HG03196 (cell line): ENCODE data around the gene CFAP126.
"Not testable (repeated sequence)": the region's sequence is repeated elsewhere in the genome, so short reads cannot be mapped to it uniquely, and the experiment has no call there.

Source experiments
- ATAC-seq: cut with Tn5 transposase; IDR thresholded peaks from one replicate; pipeline ENCODE4 v1.9.1; 2021; ENCODE audit not compliant: unreplicated experiment

CFAP126 gene

GRCh38 chr1:161367684-161368400, at the start of gene CFAP126:
Gene CFAP126 (minus strand): TSS chr1:161367876. CDS start chr1:161367868, 8 bp downstream.
- ATAC-seq, result peak; percentile 77

- ATAC-seq, result not testable (repeated sequence)
Observed at GRCh38 chr1:161413050-161413449, 45.4 kb upstream of the CFAP126 start.

DNA sequence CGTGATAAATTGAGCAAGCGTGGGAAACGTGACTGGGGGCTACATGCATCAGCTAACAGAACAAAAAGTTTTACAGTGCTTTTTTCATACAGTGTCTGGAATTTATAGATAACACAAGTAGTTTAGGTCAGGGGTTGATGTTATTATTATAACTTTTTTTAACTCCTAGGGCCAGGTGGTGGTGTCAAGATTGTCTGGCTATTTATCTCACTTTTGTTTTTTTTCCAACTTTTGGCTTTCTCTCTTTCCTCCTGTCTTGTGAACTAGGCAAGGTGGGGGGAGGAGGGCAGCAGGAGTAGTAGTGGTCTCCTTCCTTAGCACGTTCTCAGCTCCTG, 42.9 kb upstream of the CFAP126 start:
- not testable (repeated sequence) for ATAC-seq

DNA sequence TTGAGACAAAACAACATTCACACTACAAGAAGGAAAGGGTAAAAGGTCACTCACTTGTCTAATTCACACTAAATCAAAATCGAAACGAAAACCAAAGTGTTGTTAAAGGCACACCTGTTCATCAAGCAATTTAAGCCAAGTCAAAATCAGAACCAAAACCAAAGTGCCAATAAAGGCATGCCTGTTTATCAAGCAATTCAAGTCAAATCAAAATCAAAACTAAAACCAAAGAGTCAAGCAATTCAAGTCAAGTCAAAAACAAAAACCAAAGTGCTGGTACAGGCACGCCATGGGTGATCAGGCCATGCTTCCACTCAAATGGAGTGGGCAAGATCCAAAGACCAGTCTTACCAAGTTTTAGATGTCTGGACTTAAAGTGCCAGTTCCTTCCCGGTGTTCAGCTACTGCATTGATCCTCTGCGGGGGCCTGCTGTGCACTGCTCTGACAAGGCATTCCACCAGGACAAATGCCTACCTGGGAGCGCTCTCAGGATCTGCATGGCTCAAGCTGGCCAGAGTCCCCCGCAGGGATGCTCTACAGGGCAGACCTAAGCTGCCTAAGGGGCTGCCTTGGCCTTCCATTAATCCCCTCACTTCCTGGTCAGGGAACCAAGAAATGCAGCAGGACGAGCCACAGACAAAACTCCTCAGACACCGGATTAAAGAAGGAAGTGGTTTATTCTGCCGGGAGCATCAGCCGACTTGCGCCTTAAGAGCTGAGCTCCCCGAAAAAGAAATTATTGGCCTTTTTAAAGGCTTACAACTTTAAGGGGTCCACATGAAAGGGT, 42.4 kb upstream of the CFAP126 start:
- not testable (repeated sequence) for ATAC-seq

- no peak for ATAC-seq
Observed at GRCh38 chr1:161408429-161409052, 40.9 kb upstream of the CFAP126 start.

- ATAC-seq, result no peak
Observed at GRCh38 chr1:161407451-161407985, 39.8 kb upstream of the CFAP126 start.

- not testable (repeated sequence) for ATAC-seq
Observed at GRCh38 chr1:161406551-161406950, 38.9 kb upstream of the CFAP126 start.

GRCh38 chr1:161404051-161404597, 36.4 kb upstream of the CFAP126 start:
- no peak for ATAC-seq

DNA sequence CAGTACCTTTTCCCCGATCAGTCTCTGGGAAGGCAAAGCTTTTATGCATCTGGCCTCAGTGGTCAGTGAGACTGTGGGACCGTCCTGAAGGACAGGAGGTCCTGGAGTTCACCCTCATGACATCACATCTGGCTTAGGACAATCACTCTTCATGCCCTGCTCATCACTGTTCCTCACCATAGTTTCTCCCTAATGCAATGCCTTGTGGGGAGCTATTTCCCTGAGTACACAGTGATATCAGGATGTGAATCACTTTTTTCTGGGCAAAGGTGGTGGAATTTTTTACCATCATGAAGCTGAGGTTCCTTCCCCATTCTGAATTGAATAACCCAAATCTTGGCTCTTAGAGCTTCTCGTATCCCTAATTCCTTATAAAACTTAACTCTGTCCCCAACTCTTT, 34.8 kb upstream of the CFAP126 start:
- ATAC-seq, result no peak

- peak; percentile 76 for ATAC-seq
Observed at GRCh38 chr1:161399257-161399998, 31.8 kb upstream of the CFAP126 start.

DNA sequence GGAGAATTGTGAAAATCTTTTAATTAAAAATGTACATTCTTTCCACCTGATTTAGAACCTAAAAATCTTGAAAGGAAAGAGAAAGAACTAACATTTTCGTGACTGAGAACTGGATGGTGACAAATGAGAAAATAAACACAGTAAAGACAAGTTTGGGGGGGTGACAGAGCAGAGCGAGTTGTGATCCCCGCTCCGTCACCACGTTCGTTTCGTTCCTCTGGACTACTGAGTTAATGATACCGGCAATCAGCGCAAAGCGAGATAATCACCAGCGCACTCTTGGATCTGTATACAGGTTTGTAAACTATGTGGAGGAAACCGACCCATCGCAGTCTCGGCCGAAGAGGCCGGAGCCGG, 31.2 kb upstream of the CFAP126 start:
- no peak for ATAC-seq

DNA sequence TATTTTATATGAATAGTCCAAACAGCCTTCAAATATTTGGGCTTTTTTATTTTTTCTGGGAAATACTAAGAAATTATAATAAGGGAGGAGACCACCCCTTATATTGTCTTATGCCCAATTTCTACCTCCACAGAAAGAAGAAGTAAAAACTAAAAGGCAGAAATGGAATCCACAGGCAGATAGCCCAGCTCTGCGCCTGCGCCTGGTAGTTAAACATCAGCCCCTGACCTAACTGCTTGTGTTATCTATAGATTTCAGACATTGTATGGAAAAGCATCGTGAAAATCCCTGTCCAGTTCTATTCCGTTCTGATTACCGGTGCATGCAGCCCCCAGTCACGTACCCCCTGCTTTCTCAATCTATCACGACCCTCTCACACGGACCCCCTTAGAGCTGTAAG, 29.4 kb upstream of the CFAP126 start:
- ATAC-seq, result not testable (repeated sequence)

GRCh38 chr1:161393151-161393550, 25.5 kb upstream of the CFAP126 start:
- no peak for ATAC-seq

DNA sequence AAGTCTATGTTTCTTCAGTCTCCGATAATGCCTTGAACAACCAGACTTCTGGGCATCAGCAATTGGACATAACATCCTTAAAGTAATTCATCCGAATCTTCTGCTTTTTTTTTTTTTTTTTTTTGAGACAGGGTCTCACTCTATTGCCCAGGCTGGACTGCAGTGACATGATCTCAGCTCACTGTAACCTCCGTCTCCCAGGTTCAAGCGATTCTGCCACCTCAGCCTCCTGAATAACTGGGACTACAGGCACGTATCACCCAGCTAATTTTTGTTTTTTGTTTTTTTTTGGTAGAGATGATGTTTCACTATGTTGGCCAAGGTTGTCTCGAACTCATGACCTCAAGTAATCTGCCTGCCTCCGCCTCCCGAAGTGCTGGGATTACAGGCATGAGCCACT, 23.9 kb upstream of the CFAP126 start:
- ATAC-seq, result no peak

GRCh38 chr1:161391136-161391535, 23.5 kb upstream of the CFAP126 start:
- ATAC-seq, result not testable (repeated sequence)

- peak; percentile 4 for ATAC-seq
Observed at GRCh38 chr1:161390559-161390858, 22.8 kb upstream of the CFAP126 start.

GRCh38 chr1:161389691-161390558, 22.2 kb upstream of the CFAP126 start:
- ATAC-seq, result peak; percentile 87

DNA sequence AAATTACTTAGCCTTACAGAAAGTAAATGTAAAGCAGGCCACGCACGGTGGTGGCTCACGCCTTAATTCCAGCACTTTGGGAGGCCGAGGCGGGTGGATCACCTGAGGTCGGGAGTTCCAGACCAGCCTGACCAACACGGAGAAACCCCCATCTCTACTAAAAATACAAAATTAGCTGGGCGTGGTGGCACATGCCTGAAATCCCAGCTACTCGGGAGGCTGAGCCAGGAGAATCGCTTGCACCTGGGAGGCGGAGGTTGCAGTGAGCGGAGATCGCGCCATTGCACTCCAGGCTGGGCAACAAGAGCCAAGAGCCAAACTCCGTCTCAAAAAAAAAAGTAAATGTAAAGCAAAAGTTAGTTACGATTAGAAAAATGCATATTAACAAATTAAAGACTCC, 21.5 kb upstream of the CFAP126 start:
- not testable (repeated sequence) for ATAC-seq

- ATAC-seq, result no peak
Observed at GRCh38 chr1:161388639-161389038, 21.0 kb upstream of the CFAP126 start.
